H1 (cell line): ENCODE results near the gene OSGEPL1. TPM values are rescaled to one million over a fixed set of nuclear protein-coding genes. Genes with fewer than 3 reads are reported as not detected.

Experiments used
- CTCF ChIA-PET: fragments of 300-600 bp; sonication (Branson Sonifier 250); formaldehyde crosslinking; loops from one replicate; lab custom pipeline; 2021; ENCODE audit not compliant: partially characterized antibody; lab: Charles Lee
- POLR2A ChIA-PET: fragments of 300-600 bp; sonication (Branson Sonifier 250); formaldehyde crosslinking; loops from one replicate; lab custom pipeline; 2021; ENCODE audit warnings: inconsistent platforms; ENCODE audit not compliant: partially characterized antibody; lab: Charles Lee
- DNase-seq, 2 experiments: peaks; one replicate each; pipeline versions ENCODE4 v3.0.0 to v3.0.0-alpha.2; 2010 to 2022; ENCODE audit warnings: low spot score in 2 of 2, low read depth in 1 of 2, mixed read lengths in 1 of 2
- FAIRE-seq: peaks from 2 replicates; lab custom pipeline; 2011; peaks lifted over from hg19 to GRCh38; lab: Jason Lieb, UNC
- H2AFZ ChIP-seq: 2 replicates; pipeline ENCODE4 v1.8.1; 2012; ENCODE audit warnings: low read length, inconsistent platforms
- H2AK5ac ChIP-seq: 2 replicates; pipeline ENCODE4 v1.6.1; 2013; ENCODE audit warnings: low read depth, low read length
- H2BK120ac ChIP-seq: replicated peaks from 2 replicates; pipeline ENCODE3; 2013; ENCODE audit warnings: low read depth, low read length, inconsistent platforms
- H2BK12ac ChIP-seq: 2 replicates; pipeline ENCODE4 v1.6.1; 2013; ENCODE audit warnings: low read depth, low read length
- H2BK15ac ChIP-seq: 2 replicates; pipeline ENCODE4 v1.6.1; 2013; ENCODE audit warnings: low read length
- H2BK20ac ChIP-seq: 2 replicates; pipeline ENCODE4 v1.6.1; 2013; ENCODE audit warnings: low read length
- H2BK5ac ChIP-seq: 2 replicates; pipeline ENCODE4 v1.6.1; 2013; ENCODE audit warnings: low read depth, low read length
- H3K14ac ChIP-seq: 2 replicates; pipeline ENCODE4 v1.6.1; 2013; ENCODE audit warnings: inconsistent platforms; ENCODE audit not compliant: insufficient read length
- H3K18ac ChIP-seq: 2 replicates; pipeline ENCODE4 v1.6.1; 2013; ENCODE audit warnings: low read length; ENCODE audit errors: extremely low read depth
- H3K23ac ChIP-seq: 2 replicates; pipeline ENCODE4 v1.6.1; 2013; ENCODE audit warnings: inconsistent platforms; ENCODE audit not compliant: insufficient read length
- H3K23me2 ChIP-seq: 2 replicates; pipeline ENCODE4 v1.6.1; 2013; ENCODE audit warnings: low read depth, low read length
- H3K27ac ChIP-seq: 2 replicates; pipeline ENCODE4 v1.6.1; 2011; ENCODE audit warnings: low read depth, low read length, inconsistent platforms
- H3K27me3 ChIP-seq, 4 experiments: replicated peaks in 1 of 4; 1 replicate in 1 of 4; 2 replicates in 3 of 4; pipeline versions ENCODE4 v1.6.1 to v1.8.1; 2011 to 2013; ENCODE audit warnings: low read length in 3 of 4, mild to moderate bottlenecking in 3 of 4, inconsistent platforms in 2 of 4, mixed read lengths in 2 of 4, moderate library complexity in 1 of 4; ENCODE audit not compliant: control insufficient read depth in 3 of 4, insufficient read depth in 3 of 4; ENCODE audit errors: extremely low read depth in 1 of 4
- H3K36me3 ChIP-seq, 4 experiments: 2 replicates each; pipeline versions ENCODE4 v1.6.1 to v1.8.1; 2011 to 2013; ENCODE audit warnings: mild to moderate bottlenecking in 4 of 4, low read length in 3 of 4, moderate library complexity in 2 of 4, control low read depth in 1 of 4, inconsistent platforms in 1 of 4; ENCODE audit not compliant: insufficient read depth in 4 of 4, control insufficient read depth in 2 of 4
- H3K4ac ChIP-seq: replicated peaks from 2 replicates; pipeline ENCODE3; 2013; ENCODE audit warnings: low read length, low read depth, mixed read lengths, inconsistent platforms; ENCODE audit not compliant: insufficient read length
- H3K4me1 ChIP-seq, 4 experiments: replicated peaks in 1 of 4; 1 replicate in 1 of 4; 2 replicates in 3 of 4; pipeline versions ENCODE4 v1.6.1 to v1.8.1; 2011 to 2013; ENCODE audit warnings: low read length in 3 of 4, inconsistent platforms in 2 of 4, mixed read lengths in 1 of 4; ENCODE audit not compliant: insufficient read depth in 4 of 4, control insufficient read depth in 3 of 4
- H3K4me2 ChIP-seq, 2 experiments: 2 replicates each; pipeline versions ENCODE4 v1.6.1 to v1.8.1; 2011 to 2013; ENCODE audit warnings: low read depth in 2 of 2, low read length in 2 of 2, control low read depth in 1 of 2, inconsistent platforms in 1 of 2, mild to moderate bottlenecking in 1 of 2; ENCODE audit not compliant: insufficient read depth in 1 of 2
- H3K4me3 ChIP-seq, 4 experiments: fragments of 200-600, 300-600 bp in 1 of 4; sonication (generic), shearing (Covaris generic), sonication (Bioruptor Twin) in 1 of 4; 2 replicates each; pipeline versions ENCODE4 v1.5.1 to v1.8.1; 2011 to 2016; ENCODE audit warnings: low read length in 4 of 4, low read depth in 3 of 4, control low read depth in 2 of 4, inconsistent platforms in 2 of 4, mild to moderate bottlenecking in 2 of 4, mixed read lengths in 1 of 4, moderate library complexity in 1 of 4; ENCODE audit not compliant: insufficient read depth in 2 of 4; ENCODE audit errors: extremely low read depth in 1 of 4
- H3K56ac ChIP-seq: replicated peaks from 2 replicates; pipeline ENCODE3; 2013; ENCODE audit warnings: low read depth, mild to moderate bottlenecking, mixed read lengths, low read length, inconsistent platforms; ENCODE audit not compliant: insufficient read length
- H3K79me1 ChIP-seq: 2 replicates; pipeline ENCODE4 v1.6.1; 2013; ENCODE audit warnings: low read depth, low read length, control low read depth
- H3K79me2 ChIP-seq, 2 experiments: 2 replicates each; pipeline versions ENCODE4 v1.6.1 to v1.8.1; 2012 to 2013; ENCODE audit warnings: low read length in 2 of 2, mild to moderate bottlenecking in 2 of 2, inconsistent platforms in 1 of 2; ENCODE audit not compliant: insufficient read depth in 2 of 2, control insufficient read depth in 1 of 2
- H3K9ac ChIP-seq, 4 experiments: replicated peaks in 1 of 4; 1 replicate in 1 of 4; 2 replicates in 3 of 4; pipeline versions ENCODE4 v1.6.1 to v1.8.1; 2011 to 2013; ENCODE audit warnings: low read depth in 3 of 4, low read length in 3 of 4, control low read depth in 2 of 4, mild to moderate bottlenecking in 2 of 4, moderate library complexity in 2 of 4, inconsistent platforms in 1 of 4; ENCODE audit errors: extremely low read depth in 1 of 4
- H3K9me3 ChIP-seq, 2 experiments: 2 replicates each; pipeline versions ENCODE4 v1.6.1 to v1.8.1; 2012 to 2013; ENCODE audit warnings: mild to moderate bottlenecking in 2 of 2, moderate library complexity in 2 of 2, control low read depth in 1 of 2, inconsistent platforms in 1 of 2, low read depth in 1 of 2, low read length in 1 of 2, mixed read lengths in 1 of 2; ENCODE audit not compliant: insufficient read depth in 2 of 2
- H4K20me1 ChIP-seq, 2 experiments: replicated peaks in 1 of 2; 2 replicates each; pipeline versions ENCODE3 to v1.8.1; 2011 to 2013; ENCODE audit warnings: inconsistent platforms in 2 of 2, low read length in 2 of 2, mild to moderate bottlenecking in 1 of 2; ENCODE audit not compliant: insufficient read depth in 2 of 2, control insufficient read depth in 1 of 2
- H4K5ac ChIP-seq: 2 replicates; pipeline ENCODE4 v1.6.1; 2013; ENCODE audit warnings: low read length, low read depth, mixed read lengths, inconsistent platforms; ENCODE audit not compliant: insufficient read length
- H4K8ac ChIP-seq: 2 replicates; pipeline ENCODE4 v1.8.0; 2013; ENCODE audit warnings: mild to moderate bottlenecking, moderate library complexity, low read length, inconsistent platforms; ENCODE audit not compliant: insufficient read depth; ENCODE audit errors: extremely low read depth
- H4K91ac ChIP-seq: replicated peaks from 2 replicates; pipeline ENCODE3; 2013; ENCODE audit warnings: low read length, mixed read lengths, inconsistent platforms; ENCODE audit not compliant: insufficient read length
- HDAC2 ChIP-seq, 2 experiments: fragments of 300-600 bp in 1 of 2; sonication (generic) in 1 of 2; IDR thresholded peaks; 2 replicates each; pipeline ENCODE4 v1.6.1; 2011 to 2012; ENCODE audit warnings: low read depth in 2 of 2, low read length in 2 of 2, mild to moderate bottlenecking in 2 of 2, moderate library complexity in 2 of 2, borderline replicate concordance in 1 of 2, inconsistent platforms in 1 of 2
- JUND ChIP-seq: IDR thresholded peaks from 2 replicates; pipeline ENCODE4 v1.6.1; 2011; ENCODE audit warnings: mild to moderate bottlenecking, improper control_type of control experiment, low read length
- KDM4A ChIP-seq: IDR thresholded peaks from one replicate; pipeline ENCODE4 v1.7.1; 2012; ENCODE audit warnings: low read depth, mild to moderate bottlenecking, moderate library complexity, low read length, inconsistent platforms; ENCODE audit not compliant: severe bottlenecking
- RFX5 ChIP-seq: IDR thresholded peaks from 2 replicates; pipeline ENCODE4 v1.6.1; 2011; ENCODE audit warnings: low read depth, low read length, improper control_type of control experiment, borderline replicate concordance
- WGBS, 2 experiments: shearing (Covaris generic) in 1 of 2; methylation state at CpG; one replicate each; pipeline versions ENCODE4 v1.1.6 to v1.1.7; 2013 to 2015; ENCODE audit warnings: low lambda C conversion rate in 2 of 2, mixed read lengths in 2 of 2, inconsistent platforms in 1 of 2, low coverage in 1 of 2, missing lambda C conversion rate in 1 of 2; ENCODE audit not compliant: insufficient replicate concordance in 2 of 2, insufficient coverage in 1 of 2, insufficient read length in 1 of 2; ENCODE audit errors: extremely low coverage in 1 of 2, missing lambda C conversion rate in 1 of 2; 5-methylcytosine and 5-hydroxymethylcytosine counted together
- polyA plus RNA-seq, 7 experiments: library from polyadenylated mRNA; depleted of rRNA in 3 of 7; stranded (reverse) in 5 of 7; unstranded in 2 of 7; fragments of >200 nt in 5 of 7; fragments of 200-250 nt in 2 of 7; gene quantifications; 1 replicate in 5 of 7; 2 replicates in 1 of 7; 4 replicates in 1 of 7; pipeline versions ENCODE4 v1.2.1 to v1.2.3, GENCODE V29; 2011 to 2013; ENCODE audit warnings: missing spikeins in 2 of 7, mixed read lengths in 2 of 7
- total RNA-seq: library from RNA; stranded (reverse); fragmentation: NEBNext Ultra II Directional; extraction: Animal tissue kit (Norgen Biotek cat#: 25700); gene quantifications from 2 replicates; pipeline ENCODE4 v1.2.1, GENCODE V29; 2021

Gene OSGEPL1
- total and polyA plus RNA-seq, 2 of the 8 experiments (the other 6 are each of a cell fraction or from before 2014, with no cell fraction given) = 7.1 to 15.7 TPM

- TF ChIP-seq HDAC2 (IDR thresholded peaks at IDR 0.05; ENCODE audit: borderline replicate concordance in 1 of 2, low read depth in 2 of 2, low read length in 2 of 2) (no peak), JUND (no peak), KDM4A (no peak), RFX5 (no peak)
- ChIA-PET POLR2A (interaction anchor here (1.3 kb wide), 1 partner anchor 16 kb away, joined by 4 read pairs; no protein-coding TSS in a partner anchor), CTCF (no interaction called here)
- Histone ChIP-seq H3K9me3 (no peaks in the 10 kb centered on the region), H2BK12ac (no peak overlapping the region), H2AFZ (no peak overlapping the region), H3K27me3 (peaks cover 0 to 1% (median 0%) of the 10 kb centered on the region in 4 experiments; a peak in 1 of 7 replicates), H3K4ac (no peak overlapping the region), H3K4me1 (no peaks in the 10 kb centered on the region), H3K14ac (no peak overlapping the region), H3K36me3 (no peaks in the 10 kb centered on the region), H3K4me2 (no peak overlapping the region), H3K18ac (no peak overlapping the region), H2BK5ac (no peak overlapping the region), H2BK15ac (no peak overlapping the region), H2AK5ac (no peak overlapping the region), H4K8ac (no peak overlapping the region), H3K9ac (no peak overlapping the region), H2BK20ac (no peak overlapping the region), H4K91ac (no peak overlapping the region), H3K23ac (no peak overlapping the region), H3K27ac (no peak overlapping the region), H3K79me1 (no peaks in the 10 kb centered on the region), H3K56ac (no peak overlapping the region), H2BK120ac (no peak overlapping the region), H3K4me3 (no peak overlapping the region), H3K79me2 (no peaks in the 10 kb centered on the region), H4K5ac (no peak overlapping the region), H3K23me2 (no peaks in the 10 kb centered on the region; the same call in 1 of the 2 replicates), H4K20me1 (no peaks in the 10 kb centered on the region)
- DNase-seq (no peak), FAIRE-seq (no peak)
- 93% methylated on average over 1 of the region's 1 CpG; no CpG with 5 or more reads in 1 of the 2 experiments for WGBS, 2 experiments
Measured at GRCh38 chr2:189726271-189726670, 36.3 kb downstream of the OSGEPL1 start.
